Peyer's patch (tissue), 4 donors: ENCODE data around the gene LURAP1L.

Experiments
- CTCF ChIP-seq, 6 experiments: fragments of 450-650 bp in 4 of 6; fragments of 200-600 bp in 2 of 6; sonication (generic) in 1 of 6; IDR thresholded peaks; one replicate each; pipeline ENCODE4 v1.5.1; 2017 to 2019; ENCODE audit warnings: antibody characterized with exemption in 6 of 6, mild to moderate bottlenecking in 3 of 6, moderate library complexity in 1 of 6
- POLR2A ChIP-seq, 2 donors: fragments of 450-650 bp; IDR thresholded peaks; one replicate each; pipeline ENCODE4 v1.5.1; 2017; ENCODE audit warnings: antibody characterized with exemption in 2 of 2, mild to moderate bottlenecking in 2 of 2, moderate library complexity in 2 of 2

- TF ChIP-seq CTCF (IDR thresholded peaks at IDR 0.05) (peak in 4 of 6 experiments; percentile 23 to 55 (median 49)), POLR2A (IDR thresholded peaks at IDR 0.05) (no peak)
Measured at GRCh38 chr9:12819436-12820185, 44.8 kb downstream of the LURAP1L start.
